Measurements from ENCODE around the gene TMEM40.
A peak's percentile ranks its signal among the peaks of the same experiment; 100 is the strongest.

DNA sequence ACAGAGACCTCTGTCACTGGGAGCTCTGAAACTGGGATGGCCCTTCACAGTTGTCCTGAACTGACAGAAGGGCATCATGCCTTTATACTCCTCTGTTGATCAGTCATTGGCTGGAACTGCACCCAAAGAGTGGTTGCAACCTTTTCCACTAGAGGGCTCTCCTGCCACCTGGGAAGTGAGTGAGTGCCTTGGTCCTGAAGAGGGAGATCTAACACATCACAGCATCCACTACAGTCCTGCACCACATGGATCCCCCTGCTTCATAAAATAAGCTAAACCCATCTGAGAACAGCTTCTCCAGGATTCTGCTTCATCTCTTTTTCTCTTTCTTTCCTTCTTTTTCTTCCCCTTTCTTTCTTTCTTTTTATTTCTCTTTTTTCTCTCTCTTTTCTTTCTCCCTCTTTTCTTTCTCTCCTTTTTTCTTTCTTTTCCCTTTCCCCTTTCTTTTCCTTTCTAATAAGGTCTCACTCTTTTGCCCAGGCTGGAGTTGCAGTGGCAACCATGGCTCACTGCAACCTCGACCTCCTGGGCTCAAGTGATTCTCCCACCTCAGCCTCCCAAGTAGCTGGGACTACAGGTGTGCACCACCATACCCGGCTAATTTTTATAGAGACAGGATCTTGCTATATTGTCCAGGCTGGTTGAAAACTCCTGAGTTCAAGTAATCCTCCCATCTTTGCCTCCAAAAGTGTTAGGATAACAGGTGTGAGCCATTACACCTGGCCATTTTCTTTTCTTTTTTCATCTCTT, 52.4 kb downstream of the TMEM40 start:
- TF ChIP-seq EZH2phosphoT487 (IDR thresholded peaks at IDR 0.05; ENCODE audit: low read depth), result no peak
- TF ChIP-seq, protein P1, sequence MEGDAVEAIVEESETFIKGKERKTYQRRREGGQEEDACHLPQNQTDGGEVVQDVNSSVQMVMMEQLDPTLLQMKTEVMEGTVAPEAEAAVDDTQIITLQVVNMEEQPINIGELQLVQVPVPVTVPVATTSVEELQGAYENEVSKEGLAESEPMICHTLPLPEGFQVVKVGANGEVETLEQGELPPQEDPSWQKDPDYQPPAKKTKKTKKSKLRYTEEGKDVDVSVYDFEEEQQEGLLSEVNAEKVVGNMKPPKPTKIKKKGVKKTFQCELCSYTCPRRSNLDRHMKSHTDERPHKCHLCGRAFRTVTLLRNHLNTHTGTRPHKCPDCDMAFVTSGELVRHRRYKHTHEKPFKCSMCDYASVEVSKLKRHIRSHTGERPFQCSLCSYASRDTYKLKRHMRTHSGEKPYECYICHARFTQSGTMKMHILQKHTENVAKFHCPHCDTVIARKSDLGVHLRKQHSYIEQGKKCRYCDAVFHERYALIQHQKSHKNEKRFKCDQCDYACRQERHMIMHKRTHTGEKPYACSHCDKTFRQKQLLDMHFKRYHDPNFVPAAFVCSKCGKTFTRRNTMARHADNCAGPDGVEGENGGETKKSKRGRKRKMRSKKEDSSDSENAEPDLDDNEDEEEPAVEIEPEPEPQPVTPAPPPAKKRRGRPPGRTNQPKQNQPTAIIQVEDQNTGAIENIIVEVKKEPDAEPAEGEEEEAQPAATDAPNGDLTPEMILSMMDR (IDR thresholded peaks at IDR 0.05; ENCODE audit: low read depth, low read length), result peak; percentile 95

All from OCI-LY3 (cell line).